HG03196 (cell line): ENCODE data around the gene SIGLEC9.
"Not testable (repeated sequence)": the region's sequence is repeated elsewhere in the genome, so short reads cannot be mapped to it uniquely, and the experiment has no call there.

Source experiments
- ATAC-seq: cut with Tn5 transposase; IDR thresholded peaks from one replicate; pipeline ENCODE4 v1.9.1; 2021; ENCODE audit not compliant: unreplicated experiment

Gene SIGLEC9

GRCh38 chr19:51142809-51143475 lies 18.2 kb downstream of the SIGLEC9 start:
- ATAC-seq = not testable (repeated sequence)

- no peak for ATAC-seq
Measured at GRCh38 chr19:51143486-51143885, 18.8 kb downstream of the SIGLEC9 start.

GRCh38 chr19:51144482-51145045 lies 19.9 kb downstream of the SIGLEC9 start:
- no peak for ATAC-seq

- no peak for ATAC-seq
Measured at GRCh38 chr19:51145916-51146493, 21.3 kb downstream of the SIGLEC9 start.

GRCh38 chr19:51146751-51147150 lies 22.0 kb downstream of the SIGLEC9 start:
- ATAC-seq = no peak

GRCh38 chr19:51147663-51148062 lies 23.0 kb downstream of the SIGLEC9 start:
- no peak for ATAC-seq

- ATAC-seq = no peak
Measured at GRCh38 chr19:51148580-51148979, 23.9 kb downstream of the SIGLEC9 start.

GRCh38 chr19:51150627-51151026 lies 25.9 kb downstream of the SIGLEC9 start:
- no peak for ATAC-seq

GRCh38 chr19:51156710-51157109 lies 32.0 kb downstream of the SIGLEC9 start:
- ATAC-seq = no peak

- ATAC-seq = no peak
Measured at GRCh38 chr19:51157265-51157664, 32.6 kb downstream of the SIGLEC9 start.

GRCh38 chr19:51158474-51159129 lies 33.9 kb downstream of the SIGLEC9 start:
- ATAC-seq = no peak

- no peak for ATAC-seq
Measured at GRCh38 chr19:51159656-51160055, 35.0 kb downstream of the SIGLEC9 start.

- no peak for ATAC-seq
Measured at GRCh38 chr19:51161266-51161665, 36.6 kb downstream of the SIGLEC9 start.

GRCh38 chr19:51161867-51162496 lies 37.3 kb downstream of the SIGLEC9 start:
- ATAC-seq = no peak

GRCh38 chr19:51163257-51163656 lies 38.6 kb downstream of the SIGLEC9 start:
- ATAC-seq = no peak

GRCh38 chr19:51164215-51164614 lies 39.5 kb downstream of the SIGLEC9 start:
- ATAC-seq = no peak

- no peak for ATAC-seq
Measured at GRCh38 chr19:51166846-51167490, 42.3 kb downstream of the SIGLEC9 start.

GRCh38 chr19:51168564-51169282 lies 44.0 kb downstream of the SIGLEC9 start:
- ATAC-seq = no peak

- not testable (repeated sequence) for ATAC-seq
Measured at GRCh38 chr19:51169283-51169918, 44.7 kb downstream of the SIGLEC9 start.

- no peak for ATAC-seq
Measured at GRCh38 chr19:51172223-51172622, 47.5 kb downstream of the SIGLEC9 start.
